Activated T-cell treated with anti-CD3 and anti-CD28 coated beads, Interleukin-2, amount 50 U/mL, for 4 hours (primary cell): ENCODE measurements around the gene CALHM3. TPM values are rescaled to one million over a fixed set of nuclear protein-coding genes. Genes with fewer than 3 reads are reported as not detected.
A peak's percentile ranks its signal among the peaks of the same experiment; 100 is the strongest.

ENCODE experiments used
- ATAC-seq, 2 donors: fragments of 200-7000 bp; cut with Tn5 transposase; one replicate each; pipeline ENCODE4 v1.10.0; 2021
- DNase-seq: peaks from one replicate; pipeline ENCODE4 v3.0.0-alpha.2; 2020
- H3K27me3 Mint-ChIP-seq: one replicate; pipeline ENCODE4 v1.8.0; 2021; ENCODE audit warnings: low read depth, mixed read lengths
- H3K36me3 Mint-ChIP-seq: one replicate; pipeline ENCODE4 v1.8.0; 2022; ENCODE audit warnings: mixed read lengths; ENCODE audit not compliant: insufficient read depth
- H3K4me1 Mint-ChIP-seq: one replicate; pipeline ENCODE4 v1.8.0; 2021; ENCODE audit warnings: low read depth, mixed read lengths
- H3K4me3 Mint-ChIP-seq: one replicate; pipeline ENCODE4 v1.8.0; 2021; ENCODE audit warnings: mild to moderate bottlenecking, moderate library complexity, mixed read lengths
- H3K9me3 Mint-ChIP-seq: one replicate; pipeline ENCODE4 v1.8.0; 2021; ENCODE audit warnings: mixed read lengths
- total RNA-seq, 3 donors: library from RNA; stranded (reverse); gene quantifications; one replicate each; pipeline ENCODE4 v1.2.1, GENCODE V29; 2021

The CALHM3 gene
- total RNA-seq, 3 donors from 2014 or later, result not detected

DNA sequence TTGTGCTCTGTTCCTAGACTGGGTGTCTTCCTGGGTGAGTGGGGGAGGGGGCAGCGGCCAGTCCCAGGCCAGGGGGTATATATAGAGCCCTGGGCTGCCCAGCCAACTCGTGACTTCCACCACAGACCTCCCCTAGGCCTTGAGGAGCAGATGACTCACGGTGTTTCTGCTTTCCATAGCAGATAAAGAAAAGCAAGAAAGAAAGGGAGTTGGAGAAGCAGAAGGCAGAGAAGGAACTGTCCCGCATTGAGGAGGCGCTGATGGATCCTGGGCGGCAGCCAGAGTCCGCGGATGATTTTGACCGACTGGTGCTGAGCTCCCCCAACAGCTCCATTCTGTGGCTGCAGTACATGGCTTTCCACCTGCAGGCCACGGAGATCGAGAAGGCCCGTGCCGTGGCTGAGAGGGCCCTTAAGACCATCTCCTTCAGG lies 37.0 kb downstream of the CALHM3 start:
- Mint-ChIP-seq H3K27me3 (no peaks in the 10 kb centered on the region), H3K4me3 (no peak overlapping the region), H3K36me3 (peaks cover 45% of the 10 kb centered on the region), H3K9me3 (no peaks in the 10 kb centered on the region), H3K4me1 (no peaks in the 10 kb centered on the region)
- ATAC-seq (no peak), DNase-seq (no peak)

DNA sequence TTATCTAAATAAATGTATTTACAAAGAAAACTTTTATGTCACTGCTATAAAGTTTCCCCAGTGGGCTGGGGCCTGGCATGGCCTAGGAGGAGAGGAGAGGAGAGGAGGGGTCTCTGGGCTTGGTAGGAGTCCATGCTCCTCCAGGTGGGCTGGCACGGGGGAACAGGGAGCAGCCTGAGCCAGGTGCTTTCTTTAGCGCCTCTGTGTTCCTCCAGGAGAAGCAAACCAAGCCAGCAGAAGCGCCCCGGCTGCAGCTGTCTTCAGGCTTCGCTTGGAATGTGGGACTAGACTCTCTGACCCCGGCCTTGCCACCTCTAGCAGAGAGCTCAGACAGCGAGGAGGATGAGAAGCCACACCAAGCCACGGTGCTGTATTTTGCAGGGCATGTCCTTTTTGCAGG lies 37.4 kb downstream of the CALHM3 start:
- no peak for DNase-seq
- Mint-ChIP-seq H3K27me3 (no peaks in the 10 kb centered on the region), H3K9me3 (no peaks in the 10 kb centered on the region), H3K4me3 (no peak overlapping the region), H3K36me3 (peaks cover 48% of the 10 kb centered on the region), H3K4me1 (no peaks in the 10 kb centered on the region)
- no peak for ATAC-seq

DNA sequence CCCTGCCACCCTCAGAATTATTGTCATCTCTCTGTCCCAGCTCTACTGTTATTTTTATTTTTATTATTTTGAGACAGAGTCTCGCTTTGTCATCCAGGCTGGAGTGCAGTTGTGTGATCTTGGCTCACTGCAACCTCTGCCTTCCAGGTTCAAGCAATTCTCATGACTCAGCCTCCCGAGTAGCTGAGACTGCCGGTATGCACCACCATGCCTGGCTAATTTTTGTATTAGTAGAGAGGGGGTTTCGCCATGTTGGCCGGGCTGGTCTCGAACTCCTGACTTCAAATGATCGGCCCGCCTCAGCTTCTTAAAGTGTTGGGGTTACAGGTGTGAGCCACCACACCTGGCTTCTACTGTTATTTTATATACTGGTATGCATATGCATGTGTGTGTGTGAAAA lies 37.8 kb downstream of the CALHM3 start:
- DNase-seq (no peak), ATAC-seq (no peak)
- Mint-ChIP-seq H3K4me1 (no peaks in the 10 kb centered on the region), H3K4me3 (no peak overlapping the region), H3K27me3 (no peaks in the 10 kb centered on the region), H3K36me3 (peaks cover 51% of the 10 kb centered on the region), H3K9me3 (no peaks in the 10 kb centered on the region)

DNA sequence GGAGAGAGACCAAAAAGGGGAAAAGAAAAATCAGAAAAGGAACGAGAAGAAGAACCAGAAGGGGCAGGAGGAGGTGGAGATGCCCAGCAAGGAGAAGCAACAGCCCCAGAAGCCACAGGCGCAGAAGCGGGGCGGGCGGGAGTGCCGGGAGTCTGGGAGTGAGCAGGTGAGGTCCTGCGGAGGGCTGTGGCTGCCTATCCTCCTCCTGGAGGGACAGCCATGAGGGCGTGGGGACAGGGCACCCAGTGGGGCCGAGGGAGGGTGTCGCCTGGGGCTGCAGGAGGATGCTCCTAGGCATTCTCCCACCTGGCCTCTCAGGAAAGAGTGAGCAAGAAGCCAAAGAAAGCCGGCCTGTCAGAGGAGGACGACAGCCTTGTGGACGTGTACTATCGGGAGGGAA lies 38.6 kb downstream of the CALHM3 start:
- Mint-ChIP-seq H3K27me3 (no peaks in the 10 kb centered on the region), H3K4me1 (no peaks in the 10 kb centered on the region), H3K36me3 (peaks cover 53% of the 10 kb centered on the region), H3K9me3 (no peaks in the 10 kb centered on the region), H3K4me3 (no peak overlapping the region)
- DNase-seq (no peak), ATAC-seq (no peak)

DNA sequence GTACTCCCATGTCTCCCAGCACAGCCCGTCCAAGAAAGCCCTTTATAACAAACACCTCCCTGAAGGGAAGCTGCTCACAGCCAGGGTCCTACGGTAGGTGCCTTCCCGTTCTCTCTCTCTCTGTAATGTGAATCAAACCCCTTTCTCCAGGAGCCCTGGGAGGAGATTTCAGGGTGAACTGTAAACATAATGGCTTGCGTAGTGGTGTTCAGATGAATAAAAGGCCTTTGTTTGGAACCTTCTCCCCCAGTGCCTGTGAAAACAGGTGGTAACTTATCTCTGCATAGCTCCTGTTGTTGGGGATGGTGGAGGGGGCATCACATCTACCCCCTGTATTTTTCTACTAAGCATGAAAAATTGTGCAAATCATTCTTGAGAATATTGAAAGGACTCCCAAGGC lies 39.3 kb downstream of the CALHM3 start:
- no peak for ATAC-seq
- Mint-ChIP-seq H3K9me3 (no peaks in the 10 kb centered on the region), H3K27me3 (no peaks in the 10 kb centered on the region), H3K36me3 (peaks cover 49% of the 10 kb centered on the region), H3K4me3 (no peak overlapping the region), H3K4me1 (no peaks in the 10 kb centered on the region)
- no peak for DNase-seq

DNA sequence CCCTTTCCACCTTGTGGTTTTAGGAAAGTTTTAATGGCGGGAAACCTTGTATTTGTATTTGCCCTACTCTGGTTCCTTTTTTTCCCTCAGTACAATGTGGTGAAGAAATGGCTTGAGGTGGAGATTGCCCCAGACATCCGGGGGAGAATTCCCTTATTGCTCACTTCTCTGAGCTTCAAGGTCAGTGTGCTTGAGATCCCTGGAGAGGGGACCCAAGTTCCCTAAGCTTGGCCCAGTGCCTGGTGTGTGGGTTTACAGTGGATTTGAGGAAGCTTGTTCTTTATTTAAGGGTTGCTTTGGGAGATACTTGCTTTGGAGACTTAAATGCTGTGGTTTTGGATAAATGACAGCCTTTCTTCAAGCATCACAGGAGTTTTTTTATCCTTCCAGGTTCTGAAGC lies 45.2 kb downstream of the CALHM3 start:
- Mint-ChIP-seq H3K36me3 (peaks cover 36% of the 10 kb centered on the region), H3K27me3 (no peaks in the 10 kb centered on the region), H3K9me3 (no peaks in the 10 kb centered on the region), H3K4me3 (no peak overlapping the region), H3K4me1 (peaks cover 17% of the 10 kb centered on the region)
- DNase-seq, result no peak
- no peak for ATAC-seq

DNA sequence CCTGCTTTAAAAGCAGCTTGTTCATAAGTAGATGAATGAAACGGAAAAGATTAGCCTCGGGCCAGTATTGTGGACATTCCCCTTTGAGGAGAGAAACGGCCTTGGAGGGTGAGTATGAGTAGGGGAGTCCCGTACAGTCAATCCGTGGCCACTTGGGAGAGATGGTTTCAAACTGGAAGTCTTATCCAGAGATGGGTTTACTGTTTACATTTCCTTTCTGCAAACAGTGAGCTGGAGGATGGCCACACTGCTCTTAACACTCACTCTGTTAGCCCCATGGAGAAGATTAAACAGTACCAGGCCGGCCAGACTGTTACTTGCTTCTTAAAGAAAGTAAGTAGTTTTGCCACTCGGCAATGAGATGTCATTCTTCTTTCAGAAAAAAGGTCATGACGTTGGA lies 47.1 kb downstream of the CALHM3 start:
- H3K9me3 Mint-ChIP-seq, result no peaks in the 10 kb centered on the region
- DNase-seq, result no peak
- no peak for ATAC-seq
- H3K27me3 Mint-ChIP-seq, result no peaks in the 10 kb centered on the region
- H3K4me3 Mint-ChIP-seq, result no peak overlapping the region
- H3K36me3 Mint-ChIP-seq, result peaks cover 41% of the 10 kb centered on the region
- H3K4me1 Mint-ChIP-seq, result peaks cover 33% of the 10 kb centered on the region

DNA sequence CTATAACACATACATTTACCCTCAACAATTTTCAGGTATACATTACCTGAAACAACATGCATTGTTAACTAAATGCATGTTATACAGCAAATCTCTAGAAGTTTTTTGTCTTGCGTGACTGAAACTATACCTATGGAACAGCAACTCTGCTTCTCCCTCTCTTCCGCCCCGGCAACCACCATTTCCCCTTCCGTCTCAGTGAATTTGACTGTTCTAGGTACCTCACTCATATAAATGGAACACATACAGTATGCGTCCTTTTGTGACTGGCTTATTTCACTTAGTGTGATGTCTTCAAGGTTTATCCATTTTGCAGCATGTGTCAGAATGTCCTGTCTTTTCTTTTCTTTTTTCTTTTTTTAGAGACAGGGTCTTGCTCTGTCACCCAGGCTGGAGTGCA lies 49.4 kb downstream of the CALHM3 start:
- peaks cover 45% of the 10 kb centered on the region for H3K36me3 Mint-ChIP-seq
- ATAC-seq, result peak in 1 of 2 donors; percentile 38
- H3K9me3 Mint-ChIP-seq, result no peaks in the 10 kb centered on the region
- no peak for DNase-seq
- H3K4me1 Mint-ChIP-seq, result peaks cover 33% of the 10 kb centered on the region
- no peaks in the 10 kb centered on the region for H3K27me3 Mint-ChIP-seq
- peak overlapping the region; percentile 1 for H3K4me3 Mint-ChIP-seq

DNA sequence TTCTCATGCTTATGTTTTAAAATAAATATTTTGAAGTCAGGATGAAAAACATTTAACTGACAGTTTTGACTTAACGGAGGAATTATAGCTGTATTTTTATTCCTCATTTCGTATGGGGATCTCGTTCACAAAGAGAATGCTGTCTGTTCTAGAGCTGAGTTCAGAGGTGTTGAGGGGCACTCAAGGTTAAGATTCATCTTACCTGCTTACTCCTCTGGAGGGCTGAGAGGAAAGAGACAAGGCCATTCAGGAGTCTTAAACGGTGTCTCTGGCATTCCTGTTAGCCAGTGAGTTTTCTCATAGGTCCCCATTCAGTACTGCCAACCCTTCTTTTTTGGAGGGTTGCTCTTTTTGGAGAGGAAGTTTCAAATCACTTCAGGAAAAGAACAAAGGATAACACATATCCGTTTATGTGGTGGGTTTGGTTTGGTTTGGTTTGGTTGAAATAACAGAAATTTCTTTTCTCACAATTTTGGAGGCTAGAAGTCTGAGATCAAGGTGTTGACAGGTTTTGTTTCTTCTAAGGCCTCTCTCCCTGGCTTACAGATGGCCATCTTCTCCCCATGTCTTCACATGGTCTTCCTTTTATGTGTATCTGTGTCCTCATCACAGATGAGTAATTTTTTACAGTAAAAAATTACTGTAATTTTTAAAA lies 49.9 kb downstream of the CALHM3 start:
- no peaks in the 10 kb centered on the region for H3K9me3 Mint-ChIP-seq
- peaks cover 33% of the 10 kb centered on the region for H3K4me1 Mint-ChIP-seq
- no peak for DNase-seq
- no peak overlapping the region for H3K4me3 Mint-ChIP-seq
- no peaks in the 10 kb centered on the region for H3K27me3 Mint-ChIP-seq
- peaks cover 50% of the 10 kb centered on the region for H3K36me3 Mint-ChIP-seq
- no peak for ATAC-seq

DNA sequence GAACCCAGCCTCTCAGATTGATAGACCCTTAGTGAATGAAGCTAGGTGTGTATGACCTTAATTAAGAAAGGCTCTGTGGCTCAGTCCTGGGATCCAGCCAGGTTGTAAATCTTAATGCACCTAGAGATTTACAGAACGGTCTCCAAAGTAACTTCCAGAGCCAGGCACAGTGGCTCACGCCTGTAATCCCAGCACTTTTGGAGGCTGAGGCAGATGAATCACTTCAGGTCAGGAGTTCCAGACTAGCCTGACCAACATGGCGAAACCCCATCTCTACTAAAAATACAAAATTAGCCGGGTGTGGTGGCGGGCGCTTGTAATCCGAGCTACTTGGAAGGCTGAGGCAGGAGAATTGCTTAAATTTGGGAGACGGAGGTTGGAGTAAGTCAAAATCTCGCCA lies 51.2 kb downstream of the CALHM3 start:
- ATAC-seq (no peak), DNase-seq (no peak)
- Mint-ChIP-seq H3K9me3 (no peaks in the 10 kb centered on the region), H3K4me1 (peaks cover 33% of the 10 kb centered on the region), H3K4me3 (no peak overlapping the region), H3K27me3 (no peaks in the 10 kb centered on the region), H3K36me3 (peaks cover 56% of the 10 kb centered on the region)

DNA sequence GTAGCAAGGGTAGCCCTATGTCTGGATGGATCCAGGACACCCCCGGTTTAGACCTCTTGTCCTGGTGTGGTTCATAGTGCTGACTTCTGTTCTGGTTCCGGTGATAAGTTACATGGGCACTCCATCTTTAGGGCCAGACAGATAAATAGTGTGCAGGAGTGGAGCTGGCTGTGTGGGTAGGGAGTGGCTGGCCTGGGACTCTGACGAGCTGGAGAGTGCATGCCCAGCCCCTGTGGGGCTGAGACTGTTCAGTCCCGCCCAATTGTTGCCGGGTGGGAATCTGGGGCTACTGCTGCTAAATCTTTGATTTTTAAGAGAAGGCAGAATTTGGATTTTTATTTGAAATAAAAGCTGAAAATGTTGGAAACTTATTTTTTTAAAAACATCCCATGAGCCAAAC lies 55.3 kb downstream of the CALHM3 start:
- H3K36me3 Mint-ChIP-seq, result peaks cover 63% of the 10 kb centered on the region
- no peak overlapping the region for H3K4me3 Mint-ChIP-seq
- H3K9me3 Mint-ChIP-seq, result no peaks in the 10 kb centered on the region
- peaks cover 15% of the 10 kb centered on the region for H3K4me1 Mint-ChIP-seq
- no peaks in the 10 kb centered on the region for H3K27me3 Mint-ChIP-seq
- ATAC-seq (no peak), DNase-seq (no peak)

Other genes with a start within 250 kb of the CALHM3 start
- gene RPEL1, start 233.4 kb downstream of the CALHM3 start, total RNA-seq, result under 1 TPM in 1 of 3 donors, not detected in 2; 0.18 TPM
- under 1 TPM; 0.27 to 0.38 (median 0.32) TPM for gene INA, start 202.1 kb downstream of the CALHM3 start, total RNA-seq
- gene PCGF6, start 128.1 kb downstream of the CALHM3 start, total RNA-seq, result 10 to 100 TPM; 15.8 to 18.1 (median 16.9) TPM
- 1 to 10 TPM; 6.9 to 9.6 (median 7.8) TPM for gene TAF5, start 111.3 kb downstream of the CALHM3 start, total RNA-seq
- gene ATP5MK, start 82.8 kb downstream of the CALHM3 start, total RNA-seq, result 100 to 1,000 TPM; 426 to 450 (median 433) TPM
- gene PDCD11, start 82.6 kb downstream of the CALHM3 start, total RNA-seq, result 100 to 1,000 TPM; 122 to 127 (median 124) TPM
- 1 to 10 TPM; 2.8 to 6.0 (median 3.8) TPM for gene CALHM2, start 26.9 kb downstream of the CALHM3 start, total RNA-seq
- gene CALHM1, start 20.3 kb downstream of the CALHM3 start, total RNA-seq, result not detected
- 1 to 10 TPM in 2 of 3 donors, under 1 TPM in 1; 0.84 to 2.0 (median 1.5) TPM for gene NEURL1, start 14.5 kb upstream of the CALHM3 start, total RNA-seq